Measurements from ENCODE around the gene KRT3. TPM values are rescaled to one million over a fixed set of nuclear protein-coding genes. Genes with fewer than 3 reads are reported as not detected.

Gene KRT3
- total and polyA plus RNA-seq, 2 donors from 2014 or later: not detected

DNA sequence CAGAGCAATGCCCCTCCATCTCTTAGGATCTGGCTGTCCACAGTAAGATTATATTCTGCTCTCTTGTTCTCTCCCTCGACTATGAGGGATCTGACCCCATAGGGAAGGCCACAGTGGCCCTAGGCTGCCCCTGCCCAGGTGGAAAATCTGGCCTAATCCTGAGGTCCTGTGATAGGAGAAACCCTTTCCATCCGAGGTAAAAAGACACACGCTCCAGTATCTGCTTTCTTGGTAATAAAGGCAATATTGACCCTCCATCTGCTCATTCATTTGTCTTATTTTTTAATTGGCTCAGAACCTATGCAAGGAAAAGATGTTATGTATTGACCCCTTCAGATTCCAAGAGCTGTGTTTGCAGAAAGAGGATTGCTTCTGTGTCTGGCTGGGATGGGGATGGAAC is 28.5 kb downstream of the KRT3 start:
- H3K9ac ChIP-seq (ENCODE audit: low read length in 3 of 3): no peak overlapping the region
- no peaks in the 10 kb centered on the region for H3K27me3 ChIP-seq (ENCODE audit: control insufficient read depth, insufficient read depth, low read length)
- no peak for TF ChIP-seq CTCF (IDR thresholded peaks at IDR 0.05; ENCODE audit: borderline replicate concordance, extremely low read depth, insufficient read depth)
- FAIRE-seq (no peak), DNase-seq (no peak)
- no peaks in the 10 kb centered on the region for H3K36me3 ChIP-seq (ENCODE audit: control insufficient read depth in 2 of 3, insufficient read depth in 3 of 3, low read length in 3 of 3)
- H3K9me3 ChIP-seq (ENCODE audit: control insufficient read depth in 2 of 3, insufficient read depth in 1 of 3, low read length in 3 of 3): no peaks in the 10 kb centered on the region
- intact Hi-C loops (cut with DNase I): no loop called here
- no peak overlapping the region for H3K4me3 ChIP-seq (ENCODE audit: low read length in 3 of 3)
- H3K4me1 ChIP-seq (ENCODE audit: control insufficient read depth in 2 of 3, insufficient read depth in 2 of 3, low read depth in 1 of 3, low read length in 3 of 3): no peaks in the 10 kb centered on the region
- H3K27ac ChIP-seq (ENCODE audit: low read depth in 2 of 2, low read length in 2 of 2): no peak overlapping the region

- no peak for FAIRE-seq
- no peak overlapping the region for H3K27ac ChIP-seq (ENCODE audit: low read depth in 2 of 2, low read length in 2 of 2)
- H3K36me3 ChIP-seq (ENCODE audit: control insufficient read depth in 2 of 3, insufficient read depth in 3 of 3, low read length in 3 of 3): no peaks in the 10 kb centered on the region
- H3K4me3 ChIP-seq (ENCODE audit: low read length in 3 of 3): no peak overlapping the region
- DNase-seq: no peak
- intact Hi-C loops (cut with DNase I): no loop called here
- no peak for TF ChIP-seq CTCF (IDR thresholded peaks at IDR 0.05; ENCODE audit: borderline replicate concordance, extremely low read depth, insufficient read depth)
- H3K27me3 ChIP-seq (ENCODE audit: control insufficient read depth, insufficient read depth, low read length): no peaks in the 10 kb centered on the region
- no peak overlapping the region for H3K9ac ChIP-seq (ENCODE audit: low read length in 3 of 3)
- no peaks in the 10 kb centered on the region for H3K9me3 ChIP-seq (ENCODE audit: control insufficient read depth in 2 of 3, insufficient read depth in 1 of 3, low read length in 3 of 3)
- H3K4me1 ChIP-seq (ENCODE audit: control insufficient read depth in 2 of 3, insufficient read depth in 2 of 3, low read depth in 1 of 3, low read length in 3 of 3): no peaks in the 10 kb centered on the region
These were observed 28.9 kb downstream of the KRT3 start for GRCh38 chr12:52767020-52767379.

DNA sequence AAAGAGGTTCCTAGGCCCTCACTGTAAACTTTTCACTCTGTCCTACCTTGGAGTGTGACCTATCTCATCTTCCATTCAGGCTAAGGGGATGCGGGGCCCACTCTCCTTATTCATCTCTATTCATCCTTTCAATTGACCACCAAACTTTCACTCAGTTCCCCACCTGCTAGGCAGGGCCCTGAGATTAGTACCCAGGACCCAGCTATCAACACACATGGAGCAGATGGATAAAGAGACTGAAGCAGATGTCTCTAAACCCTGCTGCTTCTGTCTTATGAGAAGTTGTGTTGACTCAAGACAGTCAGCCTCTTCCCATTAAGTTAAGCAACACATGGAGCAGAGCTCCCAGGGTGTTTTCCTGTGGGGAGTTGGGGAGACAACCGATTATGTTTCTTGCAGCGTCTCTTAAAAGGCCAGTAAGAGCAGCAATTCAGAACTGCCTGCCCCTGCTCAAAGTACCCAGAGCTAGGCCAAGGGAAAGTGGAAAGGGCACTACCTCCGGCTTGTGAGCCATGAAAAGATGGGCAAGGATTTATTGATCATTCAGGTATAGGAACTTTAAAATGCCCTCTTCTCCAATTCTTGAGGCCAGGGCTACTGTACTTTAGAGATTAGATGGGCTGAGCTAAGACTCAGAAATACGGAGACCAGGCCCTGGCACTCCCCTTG is 29.4 kb downstream of the KRT3 start:
- FAIRE-seq (no peak), DNase-seq (no peak)
- Histone ChIP-seq H3K4me3 (ENCODE audit: low read length in 3 of 3) (no peak overlapping the region), H3K9ac (ENCODE audit: low read length in 3 of 3) (no peak overlapping the region), H3K4me1 (ENCODE audit: control insufficient read depth in 2 of 3, insufficient read depth in 2 of 3, low read depth in 1 of 3, low read length in 3 of 3) (no peaks in the 10 kb centered on the region), H3K36me3 (ENCODE audit: control insufficient read depth in 2 of 3, insufficient read depth in 3 of 3, low read length in 3 of 3) (no peaks in the 10 kb centered on the region), H3K27me3 (ENCODE audit: control insufficient read depth, insufficient read depth, low read length) (no peaks in the 10 kb centered on the region), H3K27ac (ENCODE audit: low read depth in 2 of 2, low read length in 2 of 2) (no peak overlapping the region), H3K9me3 (ENCODE audit: control insufficient read depth in 2 of 3, insufficient read depth in 1 of 3, low read length in 3 of 3) (peaks cover 0 to 2% (median 0%) of the 10 kb centered on the region in 3 donors)
- no peak for TF ChIP-seq CTCF (IDR thresholded peaks at IDR 0.05; ENCODE audit: borderline replicate concordance, extremely low read depth, insufficient read depth)
- intact Hi-C loops (cut with DNase I): no loop called here

DNA sequence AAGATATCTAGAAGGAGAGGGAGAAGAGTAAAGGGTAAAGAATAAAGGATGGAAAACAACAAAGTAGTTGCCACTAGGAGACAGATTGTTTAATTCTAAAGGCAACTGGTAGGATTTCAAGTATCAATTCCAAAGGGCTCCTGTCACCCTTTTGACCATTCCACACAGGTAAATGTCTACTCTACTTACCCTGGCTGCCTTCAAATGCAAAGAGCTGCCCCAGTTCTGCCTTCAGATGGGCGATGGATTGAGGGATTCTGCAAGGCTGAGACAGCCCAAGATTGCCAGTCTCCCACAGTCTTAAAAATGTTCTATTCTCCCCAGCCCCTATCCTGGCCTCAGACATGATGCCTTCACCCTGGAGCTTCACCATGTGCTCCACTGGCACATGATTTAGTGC is 30.2 kb downstream of the KRT3 start:
- H3K4me3 ChIP-seq (ENCODE audit: low read length in 3 of 3): no peak overlapping the region
- TF ChIP-seq CTCF (IDR thresholded peaks at IDR 0.05; ENCODE audit: borderline replicate concordance, extremely low read depth, insufficient read depth): no peak
- H3K9me3 ChIP-seq (ENCODE audit: control insufficient read depth in 2 of 3, insufficient read depth in 1 of 3, low read length in 3 of 3): peaks cover 0 to 2% (median 0%) of the 10 kb centered on the region in 3 donors
- H3K27me3 ChIP-seq (ENCODE audit: control insufficient read depth, insufficient read depth, low read length): no peaks in the 10 kb centered on the region
- FAIRE-seq (no peak), DNase-seq (no peak)
- intact Hi-C loops (cut with DNase I): no loop called here
- H3K36me3 ChIP-seq (ENCODE audit: control insufficient read depth in 2 of 3, insufficient read depth in 3 of 3, low read length in 3 of 3): no peaks in the 10 kb centered on the region
- H3K9ac ChIP-seq (ENCODE audit: low read length in 3 of 3): no peak overlapping the region
- H3K27ac ChIP-seq (ENCODE audit: low read depth in 2 of 2, low read length in 2 of 2): no peak overlapping the region
- H3K4me1 ChIP-seq (ENCODE audit: control insufficient read depth in 2 of 3, insufficient read depth in 2 of 3, low read depth in 1 of 3, low read length in 3 of 3): no peaks in the 10 kb centered on the region
